Mesenchymal stem cell (in vitro differentiated cells and primary cell): ENCODE data around the gene CCNYL1.

Experiments
- DNase-seq: peaks from one replicate; pipeline ENCODE4 v3.0.0-alpha.2; 2013
- H2AFZ ChIP-seq: one replicate; pipeline ENCODE4 v1.6.1; 2013; ENCODE audit warnings: low read depth, mild to moderate bottlenecking, control low read depth, inconsistent platforms, low read length, moderate library complexity
- H2AK5ac ChIP-seq: 2 replicates; pipeline ENCODE4 v1.6.1; 2013; ENCODE audit warnings: low read length, moderate library complexity, mild to moderate bottlenecking, inconsistent platforms; ENCODE audit not compliant: severe bottlenecking
- H2BK120ac ChIP-seq: one replicate; pipeline ENCODE4 v1.6.1; 2013; ENCODE audit warnings: low read depth, mild to moderate bottlenecking, inconsistent platforms, low read length, moderate library complexity
- H2BK12ac ChIP-seq, 2 experiments: one replicate each; pipeline ENCODE4 v1.6.1; 2013; ENCODE audit warnings: inconsistent platforms in 2 of 2, low read length in 2 of 2, mild to moderate bottlenecking in 2 of 2, moderate library complexity in 2 of 2, control low read depth in 1 of 2
- H2BK15ac ChIP-seq: one replicate; pipeline ENCODE4 v1.6.1; 2013; ENCODE audit warnings: mild to moderate bottlenecking, low read depth, inconsistent platforms; ENCODE audit not compliant: poor library complexity, severe bottlenecking
- H2BK5ac ChIP-seq: 2 replicates; pipeline ENCODE4 v1.6.1; 2013; ENCODE audit warnings: low read depth, mild to moderate bottlenecking, low read length, control low read depth, inconsistent platforms; ENCODE audit not compliant: poor library complexity, severe bottlenecking
- H3K14ac ChIP-seq, 2 experiments: one replicate each; pipeline ENCODE4 v1.6.1; 2013; ENCODE audit warnings: inconsistent platforms in 2 of 2, low read length in 2 of 2, control low read depth in 1 of 2, mild to moderate bottlenecking in 1 of 2, moderate library complexity in 1 of 2
- H3K18ac ChIP-seq, 2 experiments: one replicate each; pipeline ENCODE4 v1.6.1; 2013; ENCODE audit warnings: inconsistent platforms in 2 of 2, low read length in 2 of 2, control low read depth in 1 of 2, low read depth in 1 of 2, mild to moderate bottlenecking in 1 of 2
- H3K23ac ChIP-seq, 2 experiments: one replicate each; pipeline ENCODE4 v1.6.1; 2013; ENCODE audit warnings: inconsistent platforms in 2 of 2, low read length in 2 of 2, mild to moderate bottlenecking in 2 of 2, moderate library complexity in 2 of 2, control low read depth in 1 of 2
- H3K27ac ChIP-seq: 2 replicates; pipeline ENCODE4 v1.5.1; 2013; ENCODE audit warnings: mild to moderate bottlenecking, moderate library complexity, low read length, control low read depth, inconsistent platforms; ENCODE audit not compliant: poor library complexity, severe bottlenecking
- H3K27me3 ChIP-seq, 2 experiments: 2 replicates each; pipeline versions ENCODE4 v1.6.1 to v1.7.0; 2013; ENCODE audit warnings: low read length in 2 of 2, mild to moderate bottlenecking in 2 of 2, moderate library complexity in 2 of 2, control low read depth in 1 of 2, inconsistent platforms in 1 of 2; ENCODE audit not compliant: control insufficient read depth in 1 of 2, insufficient read depth in 1 of 2
- H3K36me3 ChIP-seq, 2 experiments: 2 replicates each; pipeline versions ENCODE4 v1.6.1 to v1.7.0; 2013; ENCODE audit warnings: low read length in 2 of 2, control low read depth in 1 of 2, inconsistent platforms in 1 of 2, low read depth in 1 of 2, mild to moderate bottlenecking in 1 of 2; ENCODE audit not compliant: insufficient read depth in 2 of 2, control insufficient read depth in 1 of 2
- H3K4ac ChIP-seq, 2 experiments: one replicate each; pipeline ENCODE4 v1.6.1; 2013; ENCODE audit warnings: inconsistent platforms in 2 of 2, low read length in 2 of 2, mild to moderate bottlenecking in 2 of 2, moderate library complexity in 2 of 2, control low read depth in 1 of 2, low read depth in 1 of 2
- H3K4me1 ChIP-seq: 2 replicates; pipeline ENCODE4 v1.6.1; 2013; ENCODE audit warnings: low read depth, low read length, control low read depth; ENCODE audit not compliant: control insufficient read depth, insufficient read depth
- H3K4me2 ChIP-seq: 2 replicates; pipeline ENCODE4 v1.6.1; 2013; ENCODE audit warnings: low read length, mild to moderate bottlenecking, inconsistent platforms; ENCODE audit not compliant: poor library complexity, severe bottlenecking
- H3K4me3 ChIP-seq, 2 experiments: 2 replicates each; pipeline versions ENCODE4 v1.5.1 to v1.7.0; 2013; ENCODE audit warnings: low read length in 2 of 2, mild to moderate bottlenecking in 2 of 2, control low read depth in 1 of 2, low read depth in 1 of 2; ENCODE audit not compliant: insufficient read depth in 1 of 2
- H3K79me1 ChIP-seq: replicated peaks from 2 replicates; pipeline ENCODE4 v1.6.1; 2013; ENCODE audit warnings: mild to moderate bottlenecking, control low read depth, low read length, inconsistent platforms; ENCODE audit not compliant: poor library complexity, severe bottlenecking
- H3K9ac ChIP-seq: 2 replicates; pipeline ENCODE4 v1.7.0; 2013; ENCODE audit warnings: mild to moderate bottlenecking, low read length, moderate library complexity
- H3K9me3 ChIP-seq: 2 replicates; pipeline ENCODE4 v1.7.0; 2013; ENCODE audit warnings: mild to moderate bottlenecking, low read length; ENCODE audit not compliant: control insufficient read depth
- H4K8ac ChIP-seq: one replicate; pipeline ENCODE4 v1.6.1; 2013; ENCODE audit warnings: inconsistent platforms, mild to moderate bottlenecking, low read length, moderate library complexity
- H4K91ac ChIP-seq: one replicate; pipeline ENCODE4 v1.6.1; 2013; ENCODE audit warnings: mild to moderate bottlenecking, low read length, inconsistent platforms
- WGBS: methylation state at CpG from one replicate; pipeline ENCODE4 v1.1.7; 2013; ENCODE audit warnings: mixed read lengths; 5-methylcytosine and 5-hydroxymethylcytosine counted together

CCNYL1 gene

DNA sequence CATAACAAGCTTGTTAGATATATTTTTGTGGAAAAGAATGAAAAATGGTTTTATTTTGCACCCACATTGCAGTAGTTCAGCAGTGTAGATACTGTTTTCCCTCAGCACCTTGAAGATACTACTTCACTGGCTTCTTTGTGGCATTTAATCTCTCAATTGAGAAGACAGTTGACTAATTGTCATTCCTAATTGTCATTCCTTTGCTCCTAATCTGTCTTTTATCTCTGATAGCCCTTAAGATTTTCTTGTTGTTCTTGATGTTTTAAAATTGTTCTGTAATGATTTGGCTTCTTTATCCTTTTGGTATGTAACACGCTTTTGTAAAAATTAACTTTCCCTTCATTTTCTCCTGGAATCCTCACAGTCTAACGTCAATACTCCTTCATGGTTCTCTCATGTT is 38.0 kb upstream of the CCNYL1 start:
- H4K8ac ChIP-seq: no peak overlapping the region
- no peaks in the 10 kb centered on the region for H3K36me3 ChIP-seq
- H3K4me2 ChIP-seq: no peak overlapping the region
- H2BK5ac ChIP-seq: no peak overlapping the region
- no peak overlapping the region for H2AK5ac ChIP-seq
- no peak overlapping the region for H3K18ac ChIP-seq
- H3K9me3 ChIP-seq: no peaks in the 10 kb centered on the region
- H3K9ac ChIP-seq: no peak overlapping the region
- H3K27me3 ChIP-seq: peaks cover 0 to 2% of the 10 kb centered on the region in 2 experiments
- H3K23ac ChIP-seq: no peak overlapping the region
- H3K4me1 ChIP-seq: no peaks in the 10 kb centered on the region
- H2BK120ac ChIP-seq: no peak overlapping the region
- WGBS: 100% methylated on average over 1 of the region's 2 CpGs
- H4K91ac ChIP-seq: no peak overlapping the region
- DNase-seq: no peak
- H3K27ac ChIP-seq: no peak overlapping the region
- H2BK12ac ChIP-seq: no peak overlapping the region
- H3K14ac ChIP-seq: no peak overlapping the region
- H2BK15ac ChIP-seq: no peak overlapping the region
- no peaks in the 10 kb centered on the region for H3K79me1 ChIP-seq
- no peak overlapping the region for H2AFZ ChIP-seq
- no peak overlapping the region for H3K4me3 ChIP-seq
- H3K4ac ChIP-seq: no peak overlapping the region

DNA sequence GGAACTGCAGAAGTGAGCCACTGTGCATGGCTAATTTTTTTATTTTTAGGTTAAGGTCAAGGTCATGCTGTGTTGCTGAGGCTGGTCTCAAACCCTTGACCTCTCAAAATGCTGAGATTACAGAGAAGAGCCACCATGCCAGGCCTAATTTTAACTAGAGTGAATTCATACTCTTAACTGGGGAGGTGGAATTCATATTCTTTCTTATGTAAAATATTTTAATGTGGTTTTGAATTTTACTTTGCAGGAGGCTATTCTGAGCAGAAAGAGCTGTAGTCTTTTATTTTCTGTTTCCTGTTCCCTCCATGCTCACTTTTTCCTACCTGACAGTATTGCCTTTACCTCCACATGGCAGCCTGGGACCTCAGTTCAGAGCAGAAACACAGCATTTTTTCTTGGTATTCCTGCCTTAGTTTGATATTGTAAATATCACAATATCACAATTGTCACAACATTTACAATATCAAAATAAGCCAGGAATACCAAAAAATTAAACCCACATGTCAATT is 37.1 kb upstream of the CCNYL1 start:
- Histone ChIP-seq H4K91ac (no peak overlapping the region), H3K9me3 (no peaks in the 10 kb centered on the region), H3K23ac (no peak overlapping the region), H2BK12ac (no peak overlapping the region), H3K14ac (no peak overlapping the region), H3K4ac (no peak overlapping the region), H3K27me3 (peaks cover 0 to 9% of the 10 kb centered on the region in 2 experiments), H3K4me2 (no peak overlapping the region), H3K4me3 (no peak overlapping the region), H2BK5ac (no peak overlapping the region), H3K9ac (no peak overlapping the region), H3K79me1 (no peaks in the 10 kb centered on the region), H2AK5ac (no peak overlapping the region), H3K4me1 (no peaks in the 10 kb centered on the region), H3K36me3 (no peaks in the 10 kb centered on the region), H4K8ac (no peak overlapping the region), H2AFZ (no peak overlapping the region), H2BK120ac (no peak overlapping the region), H3K27ac (no peak overlapping the region), H2BK15ac (no peak overlapping the region), H3K18ac (no peak overlapping the region)
- no peak for DNase-seq

DNA sequence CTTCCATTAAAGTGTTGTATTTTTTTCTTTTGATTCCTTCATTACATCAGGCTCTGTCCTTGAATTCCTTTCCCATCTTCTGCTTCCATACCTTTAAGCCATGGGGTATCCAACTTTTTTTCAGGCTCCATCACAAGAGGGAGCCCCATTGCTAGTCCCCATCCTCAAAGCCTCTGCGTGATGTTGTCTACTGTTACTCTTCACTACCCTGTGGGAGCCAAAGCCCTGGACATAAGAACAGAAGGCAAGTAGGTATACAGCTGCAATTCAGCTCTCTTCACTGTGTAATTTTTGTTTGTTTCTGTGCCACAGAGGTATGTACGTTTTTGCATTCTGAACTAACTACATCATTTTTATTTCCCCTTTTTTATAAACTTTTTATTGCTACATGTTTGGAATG is 36.6 kb upstream of the CCNYL1 start:
- no peak overlapping the region for H2AK5ac ChIP-seq
- H3K36me3 ChIP-seq: no peaks in the 10 kb centered on the region
- no peaks in the 10 kb centered on the region for H3K79me1 ChIP-seq
- DNase-seq: no peak
- 50% methylated on average over 1 of the region's 2 CpGs for WGBS
- H3K4me3 ChIP-seq: no peak overlapping the region
- H3K18ac ChIP-seq: no peak overlapping the region
- no peak overlapping the region for H4K91ac ChIP-seq
- H2BK120ac ChIP-seq: no peak overlapping the region
- H3K23ac ChIP-seq: no peak overlapping the region
- H3K4ac ChIP-seq: no peak overlapping the region
- no peak overlapping the region for H3K14ac ChIP-seq
- no peak overlapping the region for H2BK5ac ChIP-seq
- H3K9ac ChIP-seq: no peak overlapping the region
- peaks cover 0 to 9% of the 10 kb centered on the region in 2 experiments for H3K27me3 ChIP-seq
- no peak overlapping the region for H4K8ac ChIP-seq
- no peak overlapping the region for H2BK15ac ChIP-seq
- H3K27ac ChIP-seq: no peak overlapping the region
- no peak overlapping the region for H2AFZ ChIP-seq
- H2BK12ac ChIP-seq: no peak overlapping the region
- H3K4me1 ChIP-seq: no peaks in the 10 kb centered on the region
- H3K9me3 ChIP-seq: no peaks in the 10 kb centered on the region
- no peak overlapping the region for H3K4me2 ChIP-seq

DNA sequence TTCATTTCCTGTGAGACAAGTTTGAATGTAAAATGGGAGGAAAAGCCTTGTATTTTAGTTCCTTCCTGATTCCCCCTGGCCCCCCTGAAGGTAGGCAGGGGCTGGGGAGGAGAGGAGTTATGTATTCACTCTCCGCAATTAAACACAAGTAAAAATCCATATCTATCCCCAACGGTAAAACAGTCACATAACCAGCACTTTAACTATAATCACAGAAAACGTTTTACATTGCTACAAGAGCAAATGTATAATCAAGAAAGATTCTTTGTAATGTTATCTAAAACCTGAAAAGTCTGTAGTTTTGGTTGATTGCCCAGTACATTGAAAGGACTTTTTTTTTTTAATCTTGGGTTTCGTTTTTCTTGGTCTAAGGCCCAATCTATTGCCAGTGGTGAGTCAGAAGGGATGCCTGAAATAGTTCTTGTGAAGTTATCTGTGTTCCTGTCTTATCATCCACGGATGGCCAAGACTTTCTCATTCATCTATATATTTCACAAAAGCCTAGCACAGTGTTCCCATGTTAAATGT is 34.5 kb upstream of the CCNYL1 start:
- H2BK15ac ChIP-seq: no peak overlapping the region

More for the DNA sequence above, 34.5 kb upstream of the CCNYL1 start:
- Histone ChIP-seq H3K4ac (no peak overlapping the region), H3K36me3 (no peaks in the 10 kb centered on the region), H3K4me3 (no peak overlapping the region), H3K4me1 (peaks cover 1% of the 10 kb centered on the region), H2BK12ac (no peak overlapping the region), H3K27me3 (peaks cover 0 to 24% of the 10 kb centered on the region in 2 experiments), H2AFZ (no peak overlapping the region), H4K91ac (no peak overlapping the region), H3K23ac (no peak overlapping the region), H2AK5ac (no peak overlapping the region), H3K14ac (no peak overlapping the region), H3K4me2 (no peak overlapping the region), H2BK5ac (no peak overlapping the region), H3K79me1 (no peaks in the 10 kb centered on the region), H2BK120ac (no peak overlapping the region), H3K9me3 (no peaks in the 10 kb centered on the region), H4K8ac (no peak overlapping the region), H3K9ac (peak overlapping the region; percentile 22), H3K18ac (no peak overlapping the region), H3K27ac (peak overlapping the region; percentile 67)
- 61% methylated on average over 3 of the region's 5 CpGs for WGBS
- DNase-seq: peak; percentile 25
